RKO (cell line): ENCODE results near the gene MLH3.
A peak's percentile ranks its signal among the peaks of the same experiment; 100 is the strongest.
"Not testable (repeated sequence)": the region's sequence is repeated elsewhere in the genome, so short reads cannot be mapped to it uniquely, and the experiment has no call there.

Experiments used
- DNase-seq: peaks from one replicate; pipeline ENCODE4 v3.0.0-alpha.2; 2016; ENCODE audit warnings: low spot score

Gene MLH3

DNA sequence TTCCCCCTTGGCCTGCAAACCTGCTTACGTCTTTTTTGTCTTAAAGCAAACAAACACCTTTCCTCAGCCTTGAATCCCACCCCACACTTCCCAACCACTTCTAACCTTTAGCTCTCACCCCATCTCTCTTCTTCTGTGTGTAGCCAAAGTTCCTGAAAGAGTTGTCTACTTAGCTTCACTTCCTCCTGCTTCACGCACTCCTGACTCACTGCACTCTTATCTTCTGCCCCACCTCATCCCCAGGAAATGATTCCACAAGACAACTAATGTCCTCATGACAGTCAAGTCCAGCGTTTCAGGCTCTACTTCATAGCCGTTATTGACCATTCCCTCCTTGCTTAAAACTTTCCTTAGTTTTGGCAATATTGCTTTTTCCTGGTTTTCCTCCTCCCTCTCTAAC is 26.2 kb downstream of the MLH3 start:
- DNase-seq = peak; percentile 98

DNA sequence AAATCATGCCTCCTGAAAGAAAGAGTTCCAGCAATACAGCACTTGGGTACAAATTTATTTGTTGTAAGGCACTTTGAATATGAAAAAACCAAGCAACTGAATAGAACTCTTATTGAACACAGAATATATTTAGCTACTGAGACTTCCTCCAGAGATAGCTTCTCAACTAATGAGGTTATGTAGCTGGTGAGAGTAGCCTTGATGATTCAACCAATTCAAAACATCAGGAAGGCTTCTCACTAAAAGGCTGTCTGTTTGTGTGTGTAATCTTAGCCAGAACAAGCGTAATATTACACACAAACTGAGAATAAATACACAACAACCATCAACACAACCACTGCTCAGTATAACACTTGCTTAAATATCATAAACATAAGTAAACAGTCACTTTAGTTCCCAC is 28.2 kb downstream of the MLH3 start:
- DNase-seq = no peak

DNA sequence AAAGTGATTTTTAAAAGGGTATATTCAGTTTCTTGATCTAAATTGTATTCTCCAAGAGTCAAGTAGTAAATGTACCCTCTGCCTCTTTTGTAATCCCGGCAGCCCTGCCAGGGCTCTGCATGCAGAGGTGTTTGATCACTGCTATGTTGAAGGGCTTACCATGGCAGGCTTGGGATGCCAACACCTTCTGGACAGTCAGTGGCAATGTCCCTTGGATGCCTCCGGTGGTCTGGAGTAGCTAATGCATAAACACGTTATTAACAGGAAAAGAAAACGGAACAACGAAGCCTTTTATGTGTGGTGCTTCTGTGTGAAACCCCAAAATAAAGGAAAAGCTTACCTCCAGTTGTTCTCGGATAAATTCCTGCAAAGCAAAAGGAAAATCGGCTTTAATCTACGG is 28.6 kb downstream of the MLH3 start:
- DNase-seq = peak; percentile 75

- DNase-seq = no peak
Measured at GRCh38 chr14:75018694-75019093, 32.6 kb downstream of the MLH3 start.

- DNase-seq = no peak
Measured at GRCh38 chr14:75016815-75017214, 34.5 kb downstream of the MLH3 start.

DNA sequence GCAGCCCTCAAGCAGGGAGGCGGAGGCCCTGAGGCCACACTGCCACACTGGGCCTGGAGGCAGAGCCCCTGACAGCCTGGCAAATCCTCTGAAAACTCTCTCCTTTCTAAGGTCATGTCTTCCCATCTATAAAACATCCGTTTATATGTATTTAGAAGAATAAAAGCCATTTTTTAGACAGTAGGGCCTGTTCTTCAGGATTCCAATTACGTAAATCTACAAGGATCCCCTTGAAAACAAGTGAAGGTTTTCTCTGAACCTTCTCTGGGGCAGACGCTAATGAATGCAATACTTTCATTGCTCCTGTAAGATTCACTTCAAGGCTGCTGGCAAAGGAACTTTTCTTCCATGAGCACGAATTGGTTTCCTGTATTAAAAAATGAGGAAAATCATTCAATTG is 35.8 kb downstream of the MLH3 start:
- no peak for DNase-seq

GRCh38 chr14:75013290-75013689 is 38.0 kb downstream of the MLH3 start:
- DNase-seq = no peak

DNA sequence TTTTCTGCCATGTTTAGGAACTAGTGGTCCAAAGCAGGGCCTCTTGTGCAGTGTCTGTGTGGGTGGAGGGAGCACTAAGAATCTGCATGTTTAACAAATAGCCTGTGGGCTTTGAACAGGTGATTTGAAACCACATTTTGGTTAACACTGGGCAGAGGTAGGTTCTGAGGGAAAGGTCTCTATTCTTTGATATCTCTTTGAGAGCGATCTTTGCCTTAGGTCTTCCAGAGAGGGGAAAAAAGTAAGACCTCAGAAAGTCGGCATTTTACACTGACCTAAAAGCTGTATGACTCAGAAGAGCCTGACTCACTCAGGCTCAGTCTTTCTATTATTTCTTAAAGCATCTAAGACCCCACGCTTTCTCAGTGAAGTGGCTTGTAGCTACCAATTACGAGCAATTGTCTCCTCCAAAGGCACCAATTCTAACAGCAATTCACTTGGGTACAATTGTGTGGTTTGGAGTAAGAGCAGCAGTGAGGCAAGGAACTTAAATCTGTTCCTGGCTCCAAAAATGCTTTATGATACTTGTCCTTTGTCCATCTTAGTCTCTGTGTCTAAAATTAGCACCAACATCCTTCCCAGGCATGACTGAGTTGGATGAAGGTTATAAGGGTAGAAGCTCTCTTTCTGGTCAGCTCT is 39.8 kb downstream of the MLH3 start:
- DNase-seq = peak; percentile 78

DNA sequence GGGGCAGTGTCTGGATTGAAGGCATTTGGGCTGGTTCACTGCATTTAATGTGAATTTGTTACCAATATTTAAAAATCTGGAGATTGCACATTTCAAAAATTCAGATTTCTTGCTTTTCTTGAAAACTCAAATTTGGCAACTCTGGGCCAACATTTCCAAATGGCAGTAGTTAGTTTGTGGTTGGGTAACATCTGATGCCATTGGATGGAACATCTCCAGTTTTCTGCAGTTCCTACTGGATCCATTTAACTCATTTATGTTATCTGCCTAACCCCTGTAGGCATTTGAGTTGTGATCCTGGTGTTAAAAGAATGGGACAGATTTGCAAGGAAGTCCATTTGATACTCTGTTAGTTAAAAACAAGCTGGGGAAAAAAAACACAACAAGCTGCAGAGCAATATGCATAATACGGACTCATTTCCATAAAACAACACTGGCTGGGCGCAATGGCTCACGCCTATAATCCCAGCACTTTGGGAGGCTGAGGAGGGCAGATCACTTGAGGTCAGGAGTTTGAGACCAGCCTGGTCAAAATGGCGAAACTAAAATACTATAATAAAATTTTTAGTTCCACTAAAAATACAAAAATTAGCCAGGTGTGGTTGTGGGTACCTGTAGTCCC is 40.7 kb downstream of the MLH3 start:
- no peak for DNase-seq

GRCh38 chr14:75009176-75009575 is 42.1 kb downstream of the MLH3 start:
- DNase-seq = no peak

GRCh38 chr14:75005357-75005756 is 45.9 kb downstream of the MLH3 start:
- DNase-seq = no peak

DNA sequence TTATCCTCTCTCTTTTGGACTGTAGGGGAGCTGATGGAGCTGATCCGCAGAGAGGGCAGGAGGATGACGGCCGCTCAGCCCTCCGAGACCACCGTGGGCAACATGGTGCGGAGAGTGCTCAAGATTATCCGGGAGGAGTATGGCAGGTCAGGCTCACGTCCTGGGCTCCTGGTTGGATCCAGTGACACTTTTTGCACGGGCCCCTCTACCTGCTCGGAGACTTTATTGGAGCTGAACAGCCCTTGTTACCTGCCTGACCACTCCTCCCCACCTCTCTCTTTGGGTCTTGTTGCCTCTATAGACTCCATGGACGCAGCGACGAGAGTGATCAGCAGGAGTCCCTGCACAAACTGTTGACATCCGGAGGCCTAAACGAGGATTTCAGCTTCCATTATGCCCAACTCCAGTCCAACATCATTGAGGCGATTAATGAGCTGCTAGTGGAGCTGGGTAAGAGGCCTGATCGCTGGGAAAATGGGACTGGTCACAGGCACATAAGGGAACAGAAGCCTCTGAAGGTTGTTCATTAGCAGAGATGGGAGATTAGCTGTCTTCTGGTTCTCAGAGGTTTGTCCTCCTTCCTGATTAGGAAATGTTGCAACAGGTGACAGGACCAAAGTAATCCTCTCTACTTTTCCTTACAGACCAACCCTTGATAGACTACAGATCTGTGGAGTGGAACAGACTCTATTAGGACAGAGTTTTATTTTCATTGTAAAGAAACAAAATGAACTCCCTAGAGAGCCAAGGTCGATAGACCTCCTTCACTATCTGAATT is 47.8 kb downstream of the MLH3 start:
- peak; percentile 43 for DNase-seq

- peak; percentile 96 for DNase-seq
Measured at GRCh38 chr14:75002392-75003249, 48.6 kb downstream of the MLH3 start, which contains the start of gene EIF2B2. TSS of gene EIF2B2 (plus strand) at chr14:75002921. CDS start at chr14:75002991, 70 bp downstream.

DNA sequence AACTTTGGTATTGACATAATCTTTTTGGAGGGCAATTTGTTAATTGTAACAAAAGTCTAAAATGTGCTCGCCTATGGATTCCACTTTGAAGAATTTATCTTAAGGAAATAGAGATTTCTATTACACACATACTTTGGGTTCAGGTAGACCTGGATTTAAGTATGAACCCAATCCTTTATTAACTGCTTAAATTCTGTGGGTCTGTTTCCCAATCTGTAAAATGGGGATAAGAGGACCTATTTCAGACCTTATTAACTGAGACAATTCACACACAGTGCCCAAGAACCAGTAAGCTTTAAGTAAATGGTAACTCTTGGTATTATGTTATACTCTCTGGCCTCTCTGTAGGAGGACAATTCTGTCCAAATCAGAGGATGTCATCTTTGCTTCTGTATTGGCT is 49.4 kb downstream of the MLH3 start:
- no peak for DNase-seq

DNA sequence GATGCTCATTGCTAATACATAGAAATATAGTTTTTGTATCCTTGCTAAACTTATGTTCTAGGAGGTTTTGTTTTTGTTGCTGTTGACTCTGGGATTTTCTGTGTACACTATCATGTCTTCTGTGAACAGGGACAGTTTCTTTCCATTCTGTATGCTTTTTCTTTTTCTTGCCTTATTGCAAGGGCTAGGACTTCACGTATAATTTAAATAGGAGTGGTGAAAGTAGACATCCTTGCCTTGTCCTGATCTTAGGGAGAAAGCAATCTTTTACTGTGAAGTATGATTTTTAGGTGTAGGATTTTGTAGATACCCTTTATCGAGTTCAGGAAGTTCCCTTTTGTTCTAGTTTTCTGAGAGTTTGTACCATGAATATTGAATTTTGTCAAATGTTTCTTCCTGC is 50.0 kb downstream of the MLH3 start:
- DNase-seq = no peak

GRCh38 chr14:74995781-74996180 is 55.5 kb downstream of the MLH3 start:
- DNase-seq = not testable (repeated sequence)

DNA sequence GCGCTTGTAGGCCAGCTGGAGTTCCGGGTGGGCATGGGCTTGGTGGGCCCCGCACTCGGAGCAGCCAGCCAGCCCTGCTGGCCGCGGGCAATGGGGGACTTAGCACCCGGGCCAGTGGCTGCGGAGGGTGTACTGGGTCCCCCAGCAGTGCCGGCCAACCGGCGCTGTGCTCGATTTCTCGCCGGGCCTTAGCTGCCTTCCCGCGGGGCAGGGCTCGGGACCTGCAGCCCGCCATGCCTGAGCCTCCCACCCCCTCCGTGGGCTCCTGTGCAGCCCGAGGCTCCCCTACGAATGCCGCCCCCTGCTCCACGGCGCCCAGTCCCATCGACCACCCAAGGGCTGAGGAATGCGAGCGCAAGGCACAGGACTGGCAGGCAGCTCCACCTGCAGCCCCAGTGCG is 57.1 kb downstream of the MLH3 start:
- not testable (repeated sequence) for DNase-seq

GRCh38 chr14:74988993-74989392 is 62.3 kb downstream of the MLH3 start:
- no peak for DNase-seq

DNA sequence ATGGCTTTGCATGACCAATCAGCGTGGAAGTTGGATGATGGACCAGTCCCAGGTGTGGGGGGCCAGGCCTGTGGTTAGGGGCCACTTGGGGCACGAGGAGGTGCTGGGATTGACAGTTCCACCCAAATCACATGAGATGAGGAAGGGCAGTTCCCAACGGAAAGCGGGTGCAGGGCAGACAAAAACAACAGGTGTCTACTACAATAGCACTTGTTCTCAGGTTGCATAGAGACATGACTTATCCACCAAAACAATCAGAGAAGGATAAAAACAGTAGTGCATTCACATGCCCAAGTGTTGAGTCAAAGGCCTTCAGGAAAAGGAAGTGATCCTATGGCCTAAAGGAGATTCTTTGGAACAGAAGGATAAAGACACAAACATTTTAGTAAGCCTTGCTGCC is 63.1 kb downstream of the MLH3 start:
- DNase-seq = peak; percentile 44

DNA sequence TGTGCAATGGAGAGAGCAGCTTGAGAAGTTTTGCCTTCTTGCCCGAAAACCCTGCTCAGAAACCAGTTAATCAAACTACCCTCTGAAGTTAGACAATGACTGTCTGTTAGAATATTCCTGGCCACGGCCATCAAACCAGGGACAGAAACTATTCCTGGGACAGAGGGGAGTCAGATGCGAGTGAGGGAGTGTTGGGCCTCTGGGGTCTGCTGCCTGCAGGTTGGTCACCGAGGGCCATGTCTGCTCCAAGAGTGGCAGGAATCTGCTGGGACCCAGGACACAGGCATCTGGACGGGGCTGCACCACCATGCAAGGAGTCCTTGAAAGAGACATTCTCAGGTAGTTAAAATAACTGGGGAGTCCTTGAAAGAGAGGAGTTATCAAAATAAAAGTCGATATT is 65.5 kb downstream of the MLH3 start:
- no peak for DNase-seq

- no peak for DNase-seq
Measured at GRCh38 chr14:74985028-74985310, 66.3 kb downstream of the MLH3 start.

DNA sequence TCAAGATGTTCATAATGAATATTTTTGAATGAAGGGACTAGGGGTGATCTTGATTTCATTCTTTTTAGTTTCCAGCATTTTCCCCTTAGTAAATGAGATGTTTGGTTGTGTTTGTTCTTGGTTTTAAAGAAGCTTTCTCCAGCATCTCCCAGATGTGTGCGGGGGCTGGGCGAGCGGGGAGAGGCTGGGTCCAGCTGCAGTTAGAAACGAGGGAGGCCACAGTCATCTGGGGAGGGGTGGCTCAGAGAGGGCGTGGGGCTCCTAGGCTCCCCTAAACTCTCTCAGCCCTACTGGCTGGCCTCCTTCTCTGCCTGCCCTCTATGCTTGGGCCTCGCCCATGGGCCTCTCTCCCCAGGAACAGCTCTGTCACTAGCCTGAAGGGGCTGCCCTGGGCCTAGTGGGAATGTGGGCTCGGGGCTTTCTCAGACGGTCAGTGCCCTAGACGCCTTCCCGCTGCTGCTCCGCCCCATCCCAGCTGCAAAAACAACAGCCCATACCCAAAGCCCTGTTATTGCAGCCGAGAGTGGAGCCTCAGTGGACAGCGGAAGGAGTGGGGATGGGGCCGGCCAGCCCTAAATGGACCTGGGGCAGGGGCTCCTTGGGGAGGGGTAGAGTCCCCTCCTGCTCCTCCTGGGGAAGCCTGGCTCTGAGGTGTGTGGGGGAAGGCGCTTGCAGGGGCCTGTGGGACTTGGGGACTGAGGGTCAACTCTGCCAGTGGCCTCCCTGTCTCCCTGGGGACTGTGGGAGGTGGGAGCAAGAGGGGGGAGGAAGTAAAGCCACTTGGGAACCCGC is 66.8 kb downstream of the MLH3 start:
- no peak for DNase-seq
